Activated naive CD8-positive, alpha-beta T cell (primary cell): ENCODE measurements around the gene OR52E5.

Experiments
- H3K27ac Mint-ChIP-seq: one replicate; pipeline ENCODE4 v1.8.0; 2021; ENCODE audit warnings: mixed read lengths
- H3K27me3 Mint-ChIP-seq: one replicate; pipeline ENCODE4 v1.8.0; 2021; ENCODE audit warnings: mixed read lengths
- H3K36me3 Mint-ChIP-seq: one replicate; pipeline ENCODE4 v1.8.0; 2021; ENCODE audit warnings: mixed read lengths
- H3K4me1 Mint-ChIP-seq: one replicate; pipeline ENCODE4 v1.8.0; 2021; ENCODE audit warnings: low read depth, mixed read lengths
- H3K4me3 Mint-ChIP-seq: one replicate; pipeline ENCODE4 v1.8.0; 2021; ENCODE audit warnings: mild to moderate bottlenecking, mixed read lengths
- H3K9me3 Mint-ChIP-seq: one replicate; pipeline ENCODE4 v1.8.0; 2021; ENCODE audit warnings: low read depth, mixed read lengths

OR52E5 gene

DNA sequence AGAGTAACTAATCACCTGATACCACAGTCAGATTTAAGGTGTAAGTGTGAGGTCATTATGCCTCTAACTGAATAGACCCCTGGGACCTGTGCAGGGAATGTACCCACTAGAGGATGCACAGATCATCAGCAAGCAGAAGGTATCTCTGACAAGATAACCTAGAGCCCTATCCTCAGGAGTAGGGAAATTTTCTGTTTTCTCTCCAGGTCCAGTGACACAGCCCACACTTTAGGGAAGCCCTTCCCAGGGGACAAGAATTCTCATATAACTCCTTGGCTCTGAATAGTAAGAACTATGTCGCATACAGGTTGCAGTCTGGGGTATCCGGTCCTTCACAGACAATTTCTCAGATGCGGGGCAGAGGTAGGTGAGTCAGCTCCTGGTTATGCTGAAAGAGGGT lies at the start of gene OR52E5:
OR52E5 (plus strand) TSS at position 301 of the 400 bp plus-strand sequence. CDS start 7,569 bp downstream, outside the sequence.
- no peak within 1 kb of the TSS for H3K27ac Mint-ChIP-seq

DNA sequence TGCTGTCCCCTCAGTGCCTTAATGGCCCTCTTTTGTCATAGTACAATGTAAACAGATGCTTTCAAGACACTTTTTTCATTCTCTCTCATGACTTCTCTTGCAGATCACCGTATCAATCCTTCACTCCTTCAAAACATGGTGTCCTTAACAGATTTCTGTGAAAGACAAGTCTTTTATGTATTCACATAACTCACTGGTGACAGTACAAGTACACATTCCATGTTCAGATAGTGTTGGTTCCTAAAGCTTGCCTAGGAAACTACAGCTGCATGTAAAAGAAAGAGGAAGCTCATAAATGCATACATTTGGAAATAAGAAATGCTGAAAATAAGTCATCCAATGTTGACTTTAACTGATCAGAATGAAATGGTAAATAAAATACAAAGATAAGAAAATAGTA lies 46.3 kb upstream of the OR52E5 start:
- peaks cover 7% of the 10 kb centered on the region for H3K27me3 Mint-ChIP-seq
- H3K4me3 Mint-ChIP-seq = no peak overlapping the region
- H3K36me3 Mint-ChIP-seq = no peaks in the 10 kb centered on the region
- no peaks in the 10 kb centered on the region for H3K9me3 Mint-ChIP-seq
- H3K4me1 Mint-ChIP-seq = no peaks in the 10 kb centered on the region
- no peak overlapping the region for H3K27ac Mint-ChIP-seq

More for the DNA sequence above, at the start of gene OR52E5:
- no peak within 1 kb of the TSS for H3K4me3 Mint-ChIP-seq
- no peaks in the 10 kb centered on the region for H3K4me1 Mint-ChIP-seq
- no peaks in the 10 kb centered on the region for H3K36me3 Mint-ChIP-seq
- no peaks in the 10 kb centered on the region for H3K9me3 Mint-ChIP-seq
- H3K27me3 Mint-ChIP-seq = peaks cover 5% of the 10 kb centered on the region

- Mint-ChIP-seq H3K9me3 (no peaks in the 10 kb centered on the region), H3K4me3 (no peak overlapping the region), H3K4me1 (no peaks in the 10 kb centered on the region), H3K27ac (no peak overlapping the region), H3K27me3 (peaks cover 7% of the 10 kb centered on the region), H3K36me3 (no peaks in the 10 kb centered on the region)
Measured at GRCh38 chr11:5847711-5848110, 45.3 kb upstream of the OR52E5 start.

DNA sequence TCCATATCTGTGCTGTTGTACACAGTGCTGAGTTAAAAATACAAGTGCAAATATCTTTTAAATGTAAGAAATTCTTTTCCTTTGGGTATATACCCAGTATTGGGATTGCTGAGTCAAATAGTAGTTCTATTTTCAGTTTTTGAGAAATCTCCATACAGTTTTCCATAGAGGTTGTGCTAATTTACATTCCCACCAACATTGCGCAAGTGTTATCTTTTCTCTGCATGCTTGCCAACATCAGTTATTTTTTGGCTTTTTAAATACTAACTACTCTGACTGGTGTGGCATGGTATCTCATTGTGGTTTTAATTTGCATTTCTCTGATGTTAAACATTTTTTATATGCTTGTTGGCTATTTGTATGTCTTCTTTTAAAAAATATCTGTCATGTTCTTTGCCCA lies 42.0 kb upstream of the OR52E5 start:
- Mint-ChIP-seq H3K27me3 (peaks cover 11% of the 10 kb centered on the region), H3K36me3 (no peaks in the 10 kb centered on the region), H3K27ac (no peak overlapping the region), H3K4me3 (no peak overlapping the region), H3K9me3 (no peaks in the 10 kb centered on the region), H3K4me1 (no peaks in the 10 kb centered on the region)

DNA sequence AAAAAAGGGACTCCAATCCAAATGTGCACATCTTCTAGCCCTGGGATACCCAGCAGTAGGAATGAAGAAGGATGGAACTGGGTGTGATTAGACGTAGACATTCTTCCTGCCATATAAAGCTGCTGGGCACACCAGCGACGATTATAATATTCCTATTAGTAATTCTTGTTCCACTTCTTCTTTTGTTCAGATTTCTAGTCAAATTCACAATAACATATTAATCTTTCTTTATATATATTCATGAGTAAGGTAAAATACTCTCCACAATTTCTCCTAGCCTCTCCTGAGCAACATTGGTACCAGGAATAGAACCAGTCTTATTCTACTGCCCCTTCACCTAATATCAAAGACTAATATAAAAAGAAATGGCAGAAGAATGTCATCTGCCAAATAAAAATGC lies 35.4 kb upstream of the OR52E5 start, which contains the start of gene OR52E8:
OR52E8 (minus strand) TSS at position 101 of the 400 bp plus-strand sequence; CDS start at position 101, 0 bp downstream.
- no peak within 1 kb of the TSS for H3K4me3 Mint-ChIP-seq
- no peaks in the 10 kb centered on the region for H3K4me1 Mint-ChIP-seq
- no peak within 1 kb of the TSS for H3K27ac Mint-ChIP-seq
- H3K36me3 Mint-ChIP-seq = no peaks in the 10 kb centered on the region
- H3K27me3 Mint-ChIP-seq = peaks cover 8% of the 10 kb centered on the region
- H3K9me3 Mint-ChIP-seq = no peaks in the 10 kb centered on the region

- Mint-ChIP-seq H3K9me3 (peaks cover 5% of the 10 kb centered on the region), H3K27me3 (peaks cover 14% of the 10 kb centered on the region), H3K4me3 (no peak overlapping the region), H3K4me1 (no peaks in the 10 kb centered on the region), H3K36me3 (no peaks in the 10 kb centered on the region), H3K27ac (no peak overlapping the region)
Measured at GRCh38 chr11:5865826-5866225, 27.2 kb upstream of the OR52E5 start.

DNA sequence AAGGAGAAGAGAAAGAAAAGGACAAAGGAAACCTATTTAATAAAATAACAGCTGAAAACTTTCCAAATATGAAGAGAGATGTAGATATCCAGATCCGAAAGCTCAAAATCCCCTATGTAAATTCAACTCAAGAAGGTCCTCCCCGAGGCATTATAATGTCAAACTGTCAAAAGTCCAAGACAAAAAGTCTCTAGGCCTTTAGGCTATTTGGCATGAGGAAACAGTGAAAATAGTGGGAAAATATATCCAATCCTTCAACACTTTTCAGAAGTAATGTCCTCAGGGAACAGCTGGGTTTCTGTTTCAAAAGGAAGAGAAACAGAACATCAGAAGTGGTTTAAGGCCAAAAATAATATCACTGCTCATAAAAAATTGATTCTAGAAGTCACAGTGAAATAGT lies 14.4 kb upstream of the OR52E5 start:
- Mint-ChIP-seq H3K9me3 (no peaks in the 10 kb centered on the region), H3K4me3 (no peak overlapping the region), H3K4me1 (no peaks in the 10 kb centered on the region), H3K27ac (no peak overlapping the region), H3K27me3 (peaks cover 3% of the 10 kb centered on the region), H3K36me3 (no peaks in the 10 kb centered on the region)

GRCh38 chr11:5880329-5880728 lies 12.7 kb upstream of the OR52E5 start, which contains the start of gene OR52E4:
TSS of gene OR52E4 (plus strand) at chr11:5880629. CDS start at chr11:5884293, 3,664 bp downstream.
- no peak within 1 kb of the TSS for H3K4me3 Mint-ChIP-seq
- H3K36me3 Mint-ChIP-seq = no peaks in the 10 kb centered on the region
- H3K9me3 Mint-ChIP-seq = no peaks in the 10 kb centered on the region
- peaks cover 3% of the 10 kb centered on the region for H3K27me3 Mint-ChIP-seq
- no peak within 1 kb of the TSS for H3K27ac Mint-ChIP-seq
- H3K4me1 Mint-ChIP-seq = no peaks in the 10 kb centered on the region

DNA sequence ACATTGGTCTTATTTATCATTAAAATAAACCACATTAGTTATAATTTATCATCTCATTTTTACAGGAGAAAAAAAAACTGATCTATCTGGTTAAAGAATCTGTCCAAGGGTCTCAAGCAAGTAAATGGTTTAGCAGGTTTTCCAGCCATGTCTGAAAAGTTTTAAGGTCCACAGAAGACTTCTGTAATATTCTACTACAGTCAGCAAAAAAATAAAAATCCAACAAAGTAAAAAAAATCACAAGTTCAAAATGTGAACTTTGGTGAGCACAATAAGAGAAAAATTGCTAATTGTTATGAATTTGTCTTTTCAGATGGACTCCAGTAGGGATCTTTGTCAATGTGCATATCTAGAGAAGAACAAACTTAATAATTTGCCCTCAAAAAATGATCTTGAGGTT lies 11.3 kb upstream of the OR52E5 start:
- Mint-ChIP-seq H3K27me3 (peaks cover 3% of the 10 kb centered on the region), H3K27ac (no peak overlapping the region), H3K9me3 (no peaks in the 10 kb centered on the region), H3K36me3 (no peaks in the 10 kb centered on the region), H3K4me3 (no peak overlapping the region), H3K4me1 (no peaks in the 10 kb centered on the region)

GRCh38 chr11:5887172-5887571 lies 5.8 kb upstream of the OR52E5 start:
- H3K36me3 Mint-ChIP-seq = no peaks in the 10 kb centered on the region
- H3K27ac Mint-ChIP-seq = no peak overlapping the region
- peaks cover 1% of the 10 kb centered on the region for H3K27me3 Mint-ChIP-seq
- no peaks in the 10 kb centered on the region for H3K4me1 Mint-ChIP-seq
- H3K9me3 Mint-ChIP-seq = no peaks in the 10 kb centered on the region
- no peak overlapping the region for H3K4me3 Mint-ChIP-seq

DNA sequence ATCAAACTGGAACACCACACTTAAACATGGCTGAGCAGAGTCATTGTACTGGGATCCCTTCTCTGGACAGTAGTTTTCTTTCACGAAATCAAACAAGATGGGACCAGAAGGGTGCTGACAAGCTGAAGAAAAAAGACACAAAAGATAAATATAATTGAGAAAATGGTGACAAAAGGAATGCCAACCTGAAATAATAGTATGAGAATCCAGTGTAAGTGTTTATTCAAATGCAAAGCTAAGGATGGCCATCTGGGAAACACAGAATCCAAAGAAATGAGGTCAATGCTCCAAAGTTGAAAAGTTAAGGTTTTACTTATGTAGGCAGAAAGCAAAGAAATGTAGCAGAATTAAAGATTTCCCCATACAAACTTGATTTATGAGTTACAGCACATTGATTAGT lies 5.3 kb upstream of the OR52E5 start:
- Mint-ChIP-seq H3K27ac (no peak overlapping the region), H3K27me3 (no peaks in the 10 kb centered on the region), H3K4me3 (no peak overlapping the region), H3K9me3 (no peaks in the 10 kb centered on the region), H3K4me1 (no peaks in the 10 kb centered on the region), H3K36me3 (no peaks in the 10 kb centered on the region)

DNA sequence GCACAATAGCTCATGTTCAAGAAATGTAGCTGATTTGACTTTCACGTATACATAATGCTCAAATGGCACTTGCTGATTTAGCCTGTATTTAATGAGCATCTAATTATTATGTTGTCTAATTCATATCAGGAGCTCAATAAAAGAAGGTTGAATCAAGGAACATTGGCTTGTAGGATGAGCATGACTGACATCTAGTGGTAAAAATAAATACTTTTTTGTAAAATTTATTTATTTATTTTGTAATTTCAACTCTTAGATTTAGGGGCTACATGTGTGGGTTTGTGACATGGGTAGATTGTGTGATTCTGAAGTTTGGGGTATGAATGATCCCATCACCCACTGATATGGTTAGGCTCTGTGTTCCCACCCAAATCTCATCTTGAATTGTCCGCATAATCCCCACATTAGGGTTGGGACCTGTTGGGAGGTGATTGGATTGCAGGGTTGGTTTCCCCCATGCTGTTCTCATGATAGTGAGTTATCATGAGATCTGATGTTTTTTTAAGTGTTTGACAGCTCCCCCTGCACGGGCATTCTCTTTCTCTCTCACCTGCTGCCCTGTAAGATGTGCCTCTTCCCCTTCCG lies 1.7 kb upstream of the OR52E5 start:
- Mint-ChIP-seq H3K27ac (no peak overlapping the region), H3K36me3 (no peaks in the 10 kb centered on the region), H3K4me3 (no peak overlapping the region)

DNA sequence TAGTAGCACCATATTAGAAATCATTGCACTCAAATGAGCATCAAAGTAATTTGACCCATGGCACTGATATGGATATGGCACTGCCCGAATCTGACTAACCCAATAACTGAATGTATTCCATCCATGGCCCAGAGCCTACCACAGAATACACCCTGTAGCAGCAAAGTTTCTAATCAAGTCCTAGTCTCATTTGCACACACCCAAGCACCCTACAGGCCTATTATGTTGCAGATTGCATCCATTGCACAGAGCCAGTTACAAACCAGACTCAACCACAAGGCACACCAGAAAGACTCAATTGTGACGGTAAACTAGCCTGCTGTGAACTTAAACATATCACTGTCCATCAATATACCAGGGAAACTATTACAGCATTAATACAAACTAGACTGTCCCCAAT lies 6.5 kb downstream of the OR52E5 start:
- H3K4me1 Mint-ChIP-seq = no peaks in the 10 kb centered on the region
- H3K27ac Mint-ChIP-seq = no peak overlapping the region
- no peak overlapping the region for H3K4me3 Mint-ChIP-seq
- H3K9me3 Mint-ChIP-seq = no peaks in the 10 kb centered on the region
- H3K36me3 Mint-ChIP-seq = no peaks in the 10 kb centered on the region
- peaks cover 2% of the 10 kb centered on the region for H3K27me3 Mint-ChIP-seq

More for the DNA sequence above, 1.7 kb upstream of the OR52E5 start:
- Mint-ChIP-seq H3K4me1 (no peaks in the 10 kb centered on the region), H3K9me3 (no peaks in the 10 kb centered on the region), H3K27me3 (peaks cover 5% of the 10 kb centered on the region)

DNA sequence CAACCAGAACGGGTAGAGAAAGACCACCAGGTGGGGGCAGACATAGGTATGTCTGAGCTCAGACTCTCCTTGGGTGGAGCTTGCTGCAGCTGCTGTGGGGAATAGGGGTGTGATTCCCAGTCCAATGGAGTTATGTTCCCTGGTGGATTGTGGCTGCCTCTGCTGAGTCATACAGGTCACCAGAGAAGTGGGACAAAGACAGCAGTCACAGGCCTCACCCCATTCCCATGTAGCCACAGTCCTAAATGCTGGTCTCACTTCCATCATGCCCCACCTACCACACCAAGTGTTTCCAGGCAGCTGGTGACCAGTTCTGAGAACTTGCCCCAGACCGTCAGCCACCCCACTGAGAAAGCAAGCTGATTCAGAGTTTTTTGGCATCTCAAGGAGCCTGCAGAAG lies 17.5 kb downstream of the OR52E5 start:
- no peaks in the 10 kb centered on the region for H3K9me3 Mint-ChIP-seq
- H3K27me3 Mint-ChIP-seq = peaks cover 14% of the 10 kb centered on the region
- H3K4me1 Mint-ChIP-seq = no peaks in the 10 kb centered on the region
- no peak overlapping the region for H3K4me3 Mint-ChIP-seq
- H3K36me3 Mint-ChIP-seq = no peaks in the 10 kb centered on the region
- H3K27ac Mint-ChIP-seq = no peak overlapping the region

GRCh38 chr11:5922749-5923426 lies 29.9 kb downstream of the OR52E5 start:
- no peaks in the 10 kb centered on the region for H3K4me1 Mint-ChIP-seq
- no peak overlapping the region for H3K27ac Mint-ChIP-seq
- no peaks in the 10 kb centered on the region for H3K36me3 Mint-ChIP-seq
- H3K27me3 Mint-ChIP-seq = no peaks in the 10 kb centered on the region
- H3K9me3 Mint-ChIP-seq = peaks cover 23% of the 10 kb centered on the region
- no peak overlapping the region for H3K4me3 Mint-ChIP-seq

DNA sequence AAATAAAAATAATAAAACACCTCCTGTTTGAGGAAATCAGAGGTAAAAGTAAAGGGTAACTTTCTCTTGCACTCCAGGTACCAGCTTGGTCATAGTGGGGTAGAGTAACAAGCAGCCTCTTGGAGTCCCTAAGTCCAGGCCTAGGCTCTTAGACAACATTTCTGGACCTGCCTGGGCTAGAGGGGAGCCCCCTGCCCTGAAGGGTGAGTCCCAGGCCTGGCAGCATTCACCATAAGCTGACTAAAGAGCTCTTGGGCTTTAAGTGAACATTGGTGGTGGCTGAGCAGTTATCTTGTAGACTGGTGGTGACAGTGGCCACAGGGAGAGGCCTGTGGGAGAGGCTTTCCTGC lies 30.4 kb downstream of the OR52E5 start:
- Mint-ChIP-seq H3K27me3 (no peaks in the 10 kb centered on the region), H3K36me3 (no peaks in the 10 kb centered on the region), H3K27ac (no peak overlapping the region), H3K4me3 (no peak overlapping the region), H3K9me3 (peaks cover 23% of the 10 kb centered on the region), H3K4me1 (no peaks in the 10 kb centered on the region)
